ENCODE data around the gene COX6A2. TPM values are rescaled to one million over a fixed set of nuclear protein-coding genes. Genes with fewer than 3 reads are reported as not detected.
A peak's percentile ranks its signal among the peaks of the same experiment; 100 is the strongest.

Gene COX6A2
- polyA plus RNA-seq, 2 of the 4 experiments (the other 2 are of a cell fraction), result not detected

GRCh38 chr16:31458844-31459686, 30.9 kb upstream of the COX6A2 start, which contains the start of gene ARMC5 (continued):
- TF ChIP-seq HMGXB4 (CRISPR knock-in tag; IDR thresholded peaks at IDR 0.05; ENCODE audit: borderline replicate concordance), result peak; percentile 69; the same call in 1 of the 2 replicates
- peak; percentile 42 to 75; a peak in 2 of 4 replicates for TF ChIP-seq CEBPB (IDR thresholded peaks at IDR 0.05)
- no peak for TF ChIP-seq PBX3 (IDR thresholded peaks at IDR 0.05)

- peak overlapping the region; percentile 98 to 99 for H3K27ac ChIP-seq
- ATAC-seq (peak; percentile 16 to 39), FAIRE-seq (no peak), DNase-seq (ENCODE audit: low read depth in 1 of 2, low spot score in 1 of 2) (peak; percentile 41 to 60)
- 2% methylated on average over 16 of the region's 42 CpGs for WGBS (ENCODE audit: missing lambda C conversion rate)
- H3K9me3 ChIP-seq, result no peaks in the 10 kb centered on the region
- no peak for TF ChIP-seq SREBF2 (IDR thresholded peaks at IDR 0.05)
- no peak for TF ChIP-seq SMC3 (IDR thresholded peaks at IDR 0.05)
- TF ChIP-seq MAX (IDR thresholded peaks at IDR 0.05), result peak; percentile 47; the same call in 1 of the 2 replicates
- 0 out of 2 replicates have a peak, but pooled peaks have one; percentile 3 for TF ChIP-seq MYC (IDR thresholded peaks at IDR 0.05; ENCODE audit: borderline replicate concordance, low read length)
- no peak for TF ChIP-seq RCOR1 (IDR thresholded peaks at IDR 0.05; ENCODE audit: low read depth, low read length)
- no peak for TF ChIP-seq EHMT2 (IDR thresholded peaks at IDR 0.05; ENCODE audit: low read depth)
- TF ChIP-seq REST (IDR thresholded peaks at IDR 0.05), result no peak
- TF ChIP-seq HES2 (IDR thresholded peaks at IDR 0.05), result no peak
- no peak for TF ChIP-seq HDAC2 (IDR thresholded peaks at IDR 0.05)
- TF ChIP-seq POLR2A (IDR thresholded peaks at IDR 0.05; ENCODE audit: low read length), result 0 out of 2 replicates have a peak, but pooled peaks have one; percentile 10
- peak overlapping the region; percentile 87 for H3K4me3 ChIP-seq
- peak overlapping the region; percentile 75 for H3K4me2 ChIP-seq
- H3K4me1 ChIP-seq, result peaks cover 48% of the 10 kb centered on the region
- CTCF ChIA-PET, result interaction anchor here (0.9 to 7.9 kb wide), 13 partner anchors 10 to 474 kb away, joined by 3 to 52 read pairs (median 4); partner anchors contain the start of genes TGFB1I1, ZNF267 and ZNF843
- POLR2A ChIA-PET, result interaction anchor here (0.5 to 4.0 kb wide), 15 partner anchors 10 to 461 kb away, joined by 3 to 18 read pairs (median 7); partner anchors contain the start of genes FUS, KAT8, RUSF1 and ZNF267
Measured at GRCh38 chr16:31458073-31458843, 30.1 kb upstream of the COX6A2 start.
